ENCODE measurements around the gene EPB41L2.

EPB41L2 gene

DNA sequence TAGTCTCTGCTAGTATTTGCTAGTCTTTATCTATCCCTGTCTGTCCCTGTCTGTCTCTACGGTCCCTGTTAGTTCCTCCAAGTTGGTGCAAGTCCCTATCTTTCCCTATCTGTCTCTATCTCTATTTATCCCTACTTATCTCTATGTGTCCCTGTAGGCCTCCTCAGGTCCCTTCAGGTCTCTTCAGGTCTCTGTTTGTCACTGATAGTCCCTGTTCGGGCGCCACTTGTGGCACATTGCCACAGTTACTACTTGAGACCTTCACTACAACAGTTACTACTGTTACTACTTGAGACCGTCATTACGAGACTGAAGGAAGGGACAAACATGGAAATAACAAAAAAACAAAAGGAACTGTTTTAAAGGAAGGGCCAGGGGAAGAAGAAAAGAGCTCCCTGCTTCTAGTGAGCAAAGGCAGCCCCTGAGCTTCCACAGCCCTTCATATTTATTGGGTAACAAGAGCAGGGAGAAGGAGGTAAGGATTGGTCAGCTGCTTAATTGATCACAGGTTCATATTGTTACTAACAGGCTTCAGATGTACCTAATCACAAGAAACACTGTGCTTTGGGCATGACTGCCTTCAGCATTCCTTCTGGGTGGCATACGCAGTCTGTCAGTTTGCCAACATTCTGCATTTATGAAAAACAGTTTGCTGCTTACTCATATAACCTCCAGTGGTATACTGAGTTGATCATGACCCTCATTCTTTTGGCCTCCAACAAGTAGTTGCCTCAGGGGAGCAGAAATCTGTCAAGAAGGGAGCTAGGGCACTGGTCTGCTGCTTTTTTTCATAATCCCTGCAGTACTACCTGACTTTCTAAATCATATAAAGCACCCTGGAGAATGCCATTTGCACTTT lies 8.4 kb downstream of the EPB41L2 start:
- Histone ChIP-seq H3K4me2 (no peak overlapping the region), H3K9ac (no peak overlapping the region), H3K4me1 (peaks cover 0 to 2% (median 0%) of the 10 kb centered on the region in 10 experiments; a peak in 5 of 20 replicates), H3K36me3 (peaks cover 25 to 76% (median 54%) of the 10 kb centered on the region in 11 experiments), H3K27me3 (no peaks in the 10 kb centered on the region), H3K27ac (no peak overlapping the region), H4K20me1 (no peaks in the 10 kb centered on the region), H3K4me3 (peak overlapping the region in 6 of 10 experiments; percentile 4 to 39 (median 20); a peak in 7 of 20 replicates), H3K9me3 (replicated peaks in 1 of 11) (peaks cover 71 to 100% (median 98%) of the 10 kb centered on the region in 11 experiments)
- TF ChIP-seq Cebpa-rat (IDR thresholded peaks at IDR 0.05) = no peak

DNA sequence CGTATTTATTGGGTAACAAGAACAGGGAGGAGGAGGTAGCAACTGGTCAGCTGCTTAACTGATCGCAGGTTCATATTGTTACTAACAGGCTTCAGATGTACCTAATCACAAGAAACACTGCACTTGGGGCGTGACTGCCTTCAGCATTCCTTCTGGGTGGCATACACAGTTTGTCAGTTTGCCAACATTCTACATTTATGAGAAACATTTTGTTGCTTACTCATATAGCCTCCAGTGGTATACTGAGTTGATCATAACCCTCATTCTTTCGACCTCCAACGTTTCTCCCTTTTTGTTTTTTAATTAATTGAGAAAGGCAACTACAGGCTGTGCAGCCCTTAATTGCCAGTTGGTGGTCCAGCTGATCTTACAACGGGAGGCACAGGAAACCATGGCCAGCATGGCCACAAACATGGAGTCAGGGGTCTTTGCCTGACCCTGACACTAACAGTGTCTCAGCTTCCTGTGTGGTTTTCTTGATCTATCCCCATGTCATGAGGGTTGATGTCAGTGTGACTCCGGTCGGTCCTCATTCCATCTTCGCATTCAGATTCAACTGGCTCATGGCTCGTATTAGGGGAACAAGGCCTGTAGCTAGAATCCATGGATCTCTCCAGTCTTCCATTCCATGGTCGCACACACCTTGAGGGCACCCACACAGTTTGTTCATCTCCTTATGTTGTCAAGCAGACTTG lies 9.4 kb downstream of the EPB41L2 start:
- Histone ChIP-seq H3K36me3 (peaks cover 25 to 83% (median 59%) of the 10 kb centered on the region in 11 experiments), H3K4me1 (no peaks in the 10 kb centered on the region), H4K20me1 (no peaks in the 10 kb centered on the region; a peak in 1 of 22 replicates), H3K9ac (no peak overlapping the region), H3K9me3 (replicated peaks in 1 of 11) (peaks cover 78 to 100% (median 98%) of the 10 kb centered on the region in 11 experiments), H3K4me3 (peak overlapping the region in 4 of 10 experiments; percentile 4 to 39 (median 18); a peak in 5 of 20 replicates), H3K27me3 (no peaks in the 10 kb centered on the region), H3K27ac (no peak overlapping the region), H3K4me2 (no peak overlapping the region)
- TF ChIP-seq Cebpa-rat (IDR thresholded peaks at IDR 0.05) = no peak

DNA sequence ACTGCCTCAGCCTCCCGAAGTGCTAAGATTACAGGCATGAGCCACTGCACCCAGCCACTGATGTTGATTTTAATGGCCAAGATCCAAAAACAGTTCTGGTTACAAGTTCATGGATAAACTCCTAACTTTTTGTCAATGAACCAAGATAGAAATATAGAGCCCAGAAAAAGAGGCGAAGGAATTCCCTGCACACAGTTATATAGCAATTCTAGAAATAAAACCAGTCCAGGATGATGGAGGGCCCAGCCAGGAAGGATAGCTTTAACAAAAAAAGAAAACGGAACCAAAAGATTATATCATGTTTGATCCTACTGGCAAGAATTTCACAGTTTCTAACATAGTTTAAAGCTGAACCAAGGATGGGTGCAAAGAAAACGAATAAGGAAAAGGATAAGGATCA lies 10.9 kb downstream of the EPB41L2 start:
- Histone ChIP-seq H3K4me2 (no peak overlapping the region), H3K36me3 (peaks cover 25 to 81% (median 54%) of the 10 kb centered on the region in 11 experiments), H3K4me3 (no peak overlapping the region), H3K27ac (no peak overlapping the region), H3K9me3 (replicated peaks in 1 of 11) (peaks cover 72 to 98% (median 96%) of the 10 kb centered on the region in 11 experiments), H3K4me1 (no peaks in the 10 kb centered on the region), H4K20me1 (no peaks in the 10 kb centered on the region; a peak in 1 of 22 replicates), H3K9ac (no peak overlapping the region), H3K27me3 (no peaks in the 10 kb centered on the region)
- TF ChIP-seq Cebpa-rat (IDR thresholded peaks at IDR 0.05) = no peak

DNA sequence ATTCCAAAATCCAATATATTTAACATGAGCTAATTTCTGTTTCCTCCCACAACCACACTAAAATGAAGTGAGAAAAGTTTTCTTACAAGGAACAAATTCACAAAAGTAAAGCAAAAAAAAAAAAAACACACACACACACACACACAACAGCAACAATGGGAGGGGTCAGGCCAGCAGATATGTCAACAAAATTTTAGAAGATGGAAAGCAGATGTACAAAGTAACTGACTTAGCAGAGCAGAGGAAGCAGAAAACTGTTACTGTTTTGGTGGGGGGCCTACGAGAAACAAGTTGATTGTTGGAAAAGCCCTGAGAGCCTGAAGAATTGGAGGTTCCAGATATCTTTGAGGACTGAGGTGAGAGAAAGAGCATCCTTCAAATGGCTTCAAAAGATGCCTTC lies 11.7 kb downstream of the EPB41L2 start:
- Histone ChIP-seq H4K20me1 (no peaks in the 10 kb centered on the region; a peak in 1 of 22 replicates), H3K27ac (no peak overlapping the region), H3K4me3 (no peak overlapping the region), H3K9ac (no peak overlapping the region), H3K27me3 (no peaks in the 10 kb centered on the region), H3K9me3 (replicated peaks in 1 of 11) (peaks cover 64 to 98% (median 88%) of the 10 kb centered on the region in 11 experiments), H3K4me2 (no peak overlapping the region), H3K36me3 (peaks cover 25 to 78% (median 47%) of the 10 kb centered on the region in 11 experiments), H3K4me1 (no peaks in the 10 kb centered on the region)
- TF ChIP-seq Cebpa-rat (IDR thresholded peaks at IDR 0.05) = no peak

DNA sequence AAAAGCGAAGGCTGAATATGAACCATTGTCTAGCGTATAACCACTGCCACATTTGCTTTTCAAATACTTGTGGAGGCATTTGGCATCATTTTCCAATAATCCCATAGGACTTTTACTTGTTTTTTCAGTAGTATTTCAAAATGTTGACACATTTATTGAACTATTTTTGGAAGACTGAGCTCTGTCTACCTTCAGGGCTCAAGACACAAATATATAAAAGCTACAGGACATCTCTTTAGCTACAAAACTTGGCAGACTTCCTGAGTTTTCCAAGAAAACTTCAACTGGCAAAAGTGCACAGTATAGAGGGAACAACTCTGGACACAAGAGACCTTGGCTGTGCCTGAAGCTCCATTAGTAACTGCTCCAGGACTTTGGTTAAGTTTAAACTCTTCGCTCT lies 13.4 kb downstream of the EPB41L2 start:
- H3K27me3 ChIP-seq = no peaks in the 10 kb centered on the region
- H3K4me1 ChIP-seq = no peaks in the 10 kb centered on the region
- no peak overlapping the region for H3K27ac ChIP-seq
- peaks cover 0 to 7% (median 0%) of the 10 kb centered on the region in 11 experiments; a peak in 2 of 22 replicates for H4K20me1 ChIP-seq
- TF ChIP-seq Cebpa-rat (IDR thresholded peaks at IDR 0.05) = no peak
- no peak overlapping the region for H3K4me3 ChIP-seq
- no peak overlapping the region for H3K9ac ChIP-seq
- H3K9me3 ChIP-seq (replicated peaks in 1 of 11) = peaks cover 46 to 81% (median 71%) of the 10 kb centered on the region in 11 experiments
- H3K4me2 ChIP-seq = no peak overlapping the region
- H3K36me3 ChIP-seq = peaks cover 12 to 60% (median 30%) of the 10 kb centered on the region in 11 experiments

DNA sequence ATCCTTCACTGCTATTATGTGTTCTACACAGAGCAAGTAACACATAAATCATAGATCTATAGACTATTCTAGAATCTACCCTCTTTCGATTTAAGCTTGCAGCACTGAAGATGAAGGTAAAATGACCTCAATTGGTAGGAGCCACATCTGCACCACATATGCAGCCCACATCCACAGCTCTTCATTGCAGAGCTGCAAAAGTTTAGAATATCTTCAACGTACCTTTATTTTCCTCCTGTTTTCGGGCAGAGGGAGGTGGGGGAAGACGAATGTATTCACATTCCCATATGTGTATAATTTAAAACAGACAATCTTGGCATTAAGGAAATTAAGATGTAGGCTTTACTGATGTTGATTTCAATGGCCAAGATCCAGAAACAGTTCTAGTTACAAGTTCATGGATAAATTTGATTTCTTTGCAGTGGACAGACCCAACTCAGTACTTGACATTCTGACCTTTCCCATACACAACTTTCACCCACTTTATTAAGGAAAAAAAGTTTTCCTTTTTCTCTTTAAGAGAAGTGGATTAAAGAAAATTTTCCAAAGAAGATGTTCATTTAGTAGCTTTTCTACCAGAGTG lies 14.0 kb downstream of the EPB41L2 start:
- no peak for TF ChIP-seq Cebpa-rat (IDR thresholded peaks at IDR 0.05)

DNA sequence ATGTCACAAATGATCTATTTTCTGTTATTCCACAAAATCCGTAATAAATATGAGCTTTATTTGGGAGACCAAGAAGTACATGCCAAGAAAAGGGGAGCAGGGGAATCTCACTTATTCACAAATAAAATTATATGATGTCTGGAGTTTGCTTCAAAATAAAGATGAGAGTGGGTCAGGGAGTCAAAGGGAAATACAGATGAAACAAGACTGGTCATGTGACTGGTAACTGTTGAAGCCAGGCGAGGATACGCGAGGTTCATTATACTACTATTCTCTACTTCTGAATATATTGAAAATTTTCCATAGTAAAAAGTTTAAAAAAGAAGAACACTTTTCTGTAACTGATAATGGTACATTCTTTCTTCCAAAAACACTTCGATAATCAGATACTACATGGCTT lies 14.6 kb downstream of the EPB41L2 start:
- Histone ChIP-seq H3K27me3 (no peaks in the 10 kb centered on the region), H3K36me3 (peaks cover under 1 to 49% (median 20%) of the 10 kb centered on the region in 11 experiments), H3K4me2 (no peak overlapping the region), H3K4me3 (no peak overlapping the region), H3K9ac (no peak overlapping the region), H3K27ac (no peak overlapping the region), H4K20me1 (peaks cover 0 to 13% (median 0%) of the 10 kb centered on the region in 11 experiments; a peak in 2 of 22 replicates), H3K4me1 (no peaks in the 10 kb centered on the region), H3K9me3 (replicated peaks in 1 of 11) (peaks cover 35 to 70% (median 60%) of the 10 kb centered on the region in 11 experiments)
- no peak for TF ChIP-seq Cebpa-rat (IDR thresholded peaks at IDR 0.05)

More for the DNA sequence above, 14.0 kb downstream of the EPB41L2 start:
- Histone ChIP-seq H3K36me3 (peaks cover 6 to 55% (median 26%) of the 10 kb centered on the region in 11 experiments), H3K27ac (no peak overlapping the region), H3K9me3 (replicated peaks in 1 of 11) (peaks cover 41 to 75% (median 65%) of the 10 kb centered on the region in 11 experiments), H3K9ac (no peak overlapping the region), H3K4me2 (no peak overlapping the region), H3K4me1 (no peaks in the 10 kb centered on the region), H4K20me1 (peaks cover 0 to 10% (median 0%) of the 10 kb centered on the region in 11 experiments; a peak in 2 of 22 replicates), H3K27me3 (no peaks in the 10 kb centered on the region), H3K4me3 (no peak overlapping the region)

DNA sequence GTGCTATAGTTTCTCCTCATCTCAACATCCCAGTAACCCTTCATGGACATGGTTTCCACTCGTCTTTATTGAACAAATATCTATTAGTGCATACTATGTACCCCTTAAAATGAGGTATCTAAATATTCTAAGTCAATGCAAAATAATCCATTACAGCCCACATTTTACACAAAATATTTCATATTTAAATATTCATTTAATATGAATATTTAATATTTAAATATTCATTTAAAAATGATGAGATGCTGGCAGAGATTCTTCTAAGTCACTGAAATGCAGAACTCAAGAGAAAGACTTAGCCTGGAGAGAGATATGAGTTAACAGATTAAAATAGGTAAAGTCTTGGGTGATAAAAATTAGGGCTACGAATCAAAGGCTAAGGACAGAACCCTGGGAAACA lies 17.9 kb downstream of the EPB41L2 start:
- no peaks in the 10 kb centered on the region for H3K4me1 ChIP-seq
- H3K9me3 ChIP-seq (replicated peaks in 1 of 11) = peaks cover 14 to 54% (median 36%) of the 10 kb centered on the region in 11 experiments
- no peak overlapping the region for H3K4me3 ChIP-seq
- H4K20me1 ChIP-seq = peaks cover 0 to 13% (median 0%) of the 10 kb centered on the region in 11 experiments; a peak in 2 of 22 replicates
- H3K4me2 ChIP-seq = no peak overlapping the region
- peaks cover 0 to 37% (median 6%) of the 10 kb centered on the region in 11 experiments; a peak in 13 of 22 replicates for H3K36me3 ChIP-seq
- H3K27me3 ChIP-seq = no peaks in the 10 kb centered on the region
- H3K27ac ChIP-seq = no peak overlapping the region
- TF ChIP-seq Cebpa-rat (IDR thresholded peaks at IDR 0.05) = no peak
- no peak overlapping the region for H3K9ac ChIP-seq

All from BLaER1 treated with 17β-estradiol and CSF1 and Interleukin-3, amounts not matched to agents 10 nM and 100 nM (cell line).